SK-N-SH (cell line): Measurements from ENCODE around the gene CENPE. TPM values are rescaled to one million over a fixed set of nuclear protein-coding genes. Genes with fewer than 3 reads are reported as not detected.

Experiments used
- CTCF ChIA-PET: fragments of 300-600, 350-600 bp; formaldehyde crosslinking; extraction: SDS; loops from one replicate; lab custom pipeline; 2021; lab: Yijun Ruan, JAX
- POLR2A ChIA-PET: fragments of 350-600 bp; sonication (Branson Sonifier 250); formaldehyde crosslinking; extraction: SDS; loops from one replicate; lab custom pipeline; 2020; ENCODE audit warnings: antibody characterized with exemption, inconsistent platforms; lab: Yijun Ruan, JAX
- DNase-seq: peaks from one replicate; pipeline ENCODE4 v3.0.0; 2012
- H2AFZ ChIP-seq: fragments of 200-600 bp; sonication (generic); 2 replicates; pipeline ENCODE4 v1.8.1; 2016; ENCODE audit warnings: antibody characterized with exemption, mild to moderate bottlenecking, low read depth
- H3F3A ChIP-seq: fragments of 200-600 bp; sonication (generic); replicated peaks from 2 replicates; pipeline ENCODE3; 2016; ENCODE audit warnings: antibody characterized with exemption, mild to moderate bottlenecking; ENCODE audit not compliant: insufficient read depth
- H3K27ac ChIP-seq, 2 experiments: fragments of 200-500 bp in 1 of 2; fragments of 200-600 bp in 1 of 2; sonication (Bioruptor generic) in 1 of 2; sonication (generic), shearing (Covaris generic) in 1 of 2; 2 replicates each; pipeline versions ENCODE4 v1.5.1 to v1.6.1; 2014 to 2016; ENCODE audit warnings: low read depth in 2 of 2, inconsistent platforms in 1 of 2, low read length in 1 of 2, mild to moderate bottlenecking in 1 of 2, mixed read lengths in 1 of 2
- H3K27me3 ChIP-seq: fragments of 200-600 bp; sonication (generic), shearing (Covaris generic); 2 replicates; pipeline ENCODE4 v1.6.1; 2016; ENCODE audit warnings: mixed run types; ENCODE audit not compliant: insufficient read depth
- H3K36me3 ChIP-seq, 2 experiments: fragments of 200-500 bp in 1 of 2; fragments of 200-600 bp in 1 of 2; sonication (Bioruptor generic) in 1 of 2; sonication (generic) in 1 of 2; replicated peaks in 1 of 2; 2 replicates each; pipeline versions ENCODE3 to v1.5.1; 2014 to 2016; ENCODE audit warnings: low read length in 1 of 2, mild to moderate bottlenecking in 1 of 2; ENCODE audit not compliant: insufficient read depth in 2 of 2, control insufficient read depth in 1 of 2
- H3K4me1 ChIP-seq, 2 experiments: fragments of 200-500 bp in 1 of 2; fragments of 200-600 bp in 1 of 2; sonication (Bioruptor generic) in 1 of 2; sonication (generic), shearing (Covaris generic) in 1 of 2; 2 replicates each; pipeline versions ENCODE4 v1.5.1 to v1.6.1; 2014 to 2016; ENCODE audit warnings: low read depth in 1 of 2, low read length in 1 of 2, mixed run types in 1 of 2; ENCODE audit not compliant: insufficient read depth in 2 of 2, control insufficient read depth in 1 of 2
- H3K4me2 ChIP-seq: fragments of 200-600 bp; sonication (generic), shearing (Covaris generic); 2 replicates; pipeline ENCODE4 v1.6.1; 2017; ENCODE audit warnings: mixed run types
- H3K4me3 ChIP-seq, 2 experiments: fragments of 200-500 bp in 1 of 2; fragments of 200-600 bp in 1 of 2; sonication (Bioruptor generic) in 1 of 2; sonication (generic), shearing (Covaris generic) in 1 of 2; 2 replicates each; pipeline versions ENCODE4 v1.5.1 to v1.8.1; 2014 to 2016; ENCODE audit warnings: low read depth in 2 of 2, inconsistent platforms in 1 of 2, low read length in 1 of 2, mild to moderate bottlenecking in 1 of 2, mixed read lengths in 1 of 2, moderate library complexity in 1 of 2
- H3K79me2 ChIP-seq: fragments of 200-600 bp; sonication (generic); 2 replicates; pipeline ENCODE4 v1.8.1; 2017; ENCODE audit warnings: mild to moderate bottlenecking; ENCODE audit not compliant: insufficient read depth
- H3K9ac ChIP-seq: fragments of 200-600 bp; sonication (generic); 2 replicates; pipeline ENCODE4 v1.6.1; 2017; ENCODE audit warnings: mixed run types
- H3K9me2 ChIP-seq: fragments of 200-600 bp; sonication (generic); 2 replicates; pipeline ENCODE4 v1.6.1; 2017; ENCODE audit warnings: mixed run types
- H3K9me3 ChIP-seq: fragments of 200-600 bp; sonication (generic); 2 replicates; pipeline ENCODE4 v1.6.1; 2017; ENCODE audit warnings: mixed run types, mild to moderate bottlenecking, moderate library complexity
- H4K20me1 ChIP-seq: fragments of 200-600 bp; sonication (generic); 2 replicates; pipeline ENCODE4 v1.6.1; 2017; ENCODE audit warnings: mild to moderate bottlenecking, mixed run types; ENCODE audit not compliant: insufficient read depth
- CTCF ChIP-seq: fragments of 200-600 bp; sonication (generic); IDR thresholded peaks from 2 replicates; pipeline ENCODE4 v1.6.1; 2017; ENCODE audit warnings: antibody characterized with exemption, mild to moderate bottlenecking, moderate library complexity
- FOSL2 ChIP-seq: IDR thresholded peaks from 2 replicates; pipeline ENCODE4 v1.4.0; 2012; ENCODE audit warnings: low read depth, mild to moderate bottlenecking, moderate library complexity, borderline replicate concordance
- GABPA ChIP-seq: IDR thresholded peaks from 2 replicates; pipeline ENCODE4 v1.4.0; 2012; ENCODE audit warnings: low read depth, mild to moderate bottlenecking
- IRF3 ChIP-seq: fragments of 150-350 bp; IDR thresholded peaks from 2 replicates; pipeline ENCODE4 v1.6.1; 2016; ENCODE audit warnings: mild to moderate bottlenecking, low read depth, low read length
- JUND ChIP-seq: IDR thresholded peaks from 2 replicates; pipeline ENCODE4 v1.4.0; 2012
- MXI1 ChIP-seq: IDR thresholded peaks from 2 replicates; pipeline ENCODE4 v1.6.1; 2012; ENCODE audit warnings: mild to moderate bottlenecking, low read depth, low read length, improper control_type of control experiment
- PBX3 ChIP-seq: IDR thresholded peaks from 2 replicates; pipeline ENCODE4; 2012
- POLR2AphosphoS5 ChIP-seq: IDR thresholded peaks from 2 replicates; pipeline ENCODE4 v1.6.1; 2012; ENCODE audit warnings: low read depth, low read length
- RAD21 ChIP-seq: IDR thresholded peaks from 2 replicates; pipeline ENCODE4 v1.6.1; 2012; ENCODE audit warnings: mild to moderate bottlenecking, low read length
- RCOR1 ChIP-seq: fragments of 150-350 bp; IDR thresholded peaks from 2 replicates; pipeline ENCODE4 v1.6.1; 2017; ENCODE audit warnings: antibody characterized with exemption, low read length
- REST ChIP-seq: IDR thresholded peaks from 2 replicates; pipeline ENCODE4 v1.6.1; 2012; ENCODE audit warnings: mild to moderate bottlenecking, low read depth, low read length, moderate library complexity
- RFX5 ChIP-seq: IDR thresholded peaks from 2 replicates; pipeline ENCODE4 v1.6.1; 2012; ENCODE audit warnings: mild to moderate bottlenecking, improper control_type of control experiment, low read length
- SIN3A ChIP-seq: IDR thresholded peaks from 2 replicates; pipeline ENCODE4 v1.6.1; 2012; ENCODE audit warnings: low read depth, mild to moderate bottlenecking, low read length, moderate library complexity, borderline replicate concordance
- SMC3 ChIP-seq: IDR thresholded peaks from 2 replicates; pipeline ENCODE4 v1.6.1; 2012; ENCODE audit warnings: low read depth, low read length, improper control_type of control experiment
- TCF12 ChIP-seq: IDR thresholded peaks from 2 replicates; pipeline ENCODE4 v1.4.0; 2012
- YY1 ChIP-seq: IDR thresholded peaks from 2 replicates; pipeline ENCODE4 v1.4.0; 2012; ENCODE audit warnings: low read depth, mild to moderate bottlenecking
- ZBTB33 ChIP-seq: IDR thresholded peaks from 2 replicates; pipeline ENCODE4 v1.4.0; 2012; ENCODE audit warnings: low read depth, borderline replicate concordance
- WGBS: methylation state at CpG from one replicate; pipeline ENCODE4 v1.1.6; 2017; ENCODE audit warnings: low lambda C conversion rate; 5-methylcytosine and 5-hydroxymethylcytosine counted together
- polyA plus RNA-seq, 3 experiments: library from polyadenylated mRNA; depleted of rRNA; stranded (reverse); fragments of >200 nt; gene quantifications; 2 replicates each; pipeline ENCODE4 v1.2.3, GENCODE V29; 2012

Gene CENPE
- polyA plus RNA-seq, 1 of the 3 experiments (the other 2 are of a cell fraction): 1.7 TPM

GRCh38 chr4:103123114-103123513 is 75.0 kb downstream of the CENPE start:
- no peaks in the 10 kb centered on the region for H3K4me1 ChIP-seq
- H3K9me3 ChIP-seq: no peaks in the 10 kb centered on the region
- 50% methylated on average over 3 of the region's 3 CpGs for whole genome bisulfite sequencing
- no peak overlapping the region for H2AFZ ChIP-seq
- DNase-seq: no peak
- H3F3A ChIP-seq: no peaks in the 10 kb centered on the region
- no peaks in the 10 kb centered on the region; the same call in 1 of the 2 replicates for H3K79me2 ChIP-seq
- POLR2A ChIA-PET: no interaction called here
- H3K9ac ChIP-seq: no peak overlapping the region
- TF ChIP-seq RFX5: no peak
- TF ChIP-seq REST: no peak
- TF ChIP-seq CTCF: no peak
- TF ChIP-seq FOSL2: no peak
- TF ChIP-seq IRF3: no peak
- no peak for TF ChIP-seq MXI1
- no peak for TF ChIP-seq TCF12
- no peak for TF ChIP-seq GABPA
- no peak for TF ChIP-seq SMC3
- TF ChIP-seq POLR2AphosphoS5: no peak
- TF ChIP-seq JUND: no peak
- TF ChIP-seq SIN3A: no peak
- TF ChIP-seq YY1: no peak
- no peak for TF ChIP-seq RAD21
- no peak for TF ChIP-seq RCOR1
- TF ChIP-seq PBX3: no peak
- no peak for TF ChIP-seq ZBTB33
- peaks cover 25 to 30% of the 10 kb centered on the region in 2 experiments for H3K36me3 ChIP-seq
- no peaks in the 10 kb centered on the region for H4K20me1 ChIP-seq
- CTCF ChIA-PET: no interaction called here
- no peak overlapping the region for H3K4me3 ChIP-seq
- H3K27ac ChIP-seq: no peak overlapping the region
- H3K27me3 ChIP-seq: no peaks in the 10 kb centered on the region
- no peaks in the 10 kb centered on the region for H3K9me2 ChIP-seq
- no peak overlapping the region for H3K4me2 ChIP-seq
